Testis (tissue), 2 donors: ENCODE measurements around the gene RBBP8.

ENCODE experiments used
- POLR2A ChIP-seq: fragments of 450-650 bp; IDR thresholded peaks from one replicate; pipeline ENCODE4 v1.6.1; 2017; ENCODE audit warnings: antibody characterized with exemption, mild to moderate bottlenecking, moderate library complexity
- TF ChIP-seq, protein P1 (sequence below), 3 experiments: fragments of 450-650 bp in 2 of 3; fragments of 200-600 bp in 1 of 3; sonication (generic) in 1 of 3; IDR thresholded peaks; one replicate each; pipeline ENCODE4 v1.5.1; 2016 to 2019; ENCODE audit warnings: antibody characterized with exemption in 3 of 3, mild to moderate bottlenecking in 2 of 3, moderate library complexity in 1 of 3

- TF ChIP-seq, protein P1, sequence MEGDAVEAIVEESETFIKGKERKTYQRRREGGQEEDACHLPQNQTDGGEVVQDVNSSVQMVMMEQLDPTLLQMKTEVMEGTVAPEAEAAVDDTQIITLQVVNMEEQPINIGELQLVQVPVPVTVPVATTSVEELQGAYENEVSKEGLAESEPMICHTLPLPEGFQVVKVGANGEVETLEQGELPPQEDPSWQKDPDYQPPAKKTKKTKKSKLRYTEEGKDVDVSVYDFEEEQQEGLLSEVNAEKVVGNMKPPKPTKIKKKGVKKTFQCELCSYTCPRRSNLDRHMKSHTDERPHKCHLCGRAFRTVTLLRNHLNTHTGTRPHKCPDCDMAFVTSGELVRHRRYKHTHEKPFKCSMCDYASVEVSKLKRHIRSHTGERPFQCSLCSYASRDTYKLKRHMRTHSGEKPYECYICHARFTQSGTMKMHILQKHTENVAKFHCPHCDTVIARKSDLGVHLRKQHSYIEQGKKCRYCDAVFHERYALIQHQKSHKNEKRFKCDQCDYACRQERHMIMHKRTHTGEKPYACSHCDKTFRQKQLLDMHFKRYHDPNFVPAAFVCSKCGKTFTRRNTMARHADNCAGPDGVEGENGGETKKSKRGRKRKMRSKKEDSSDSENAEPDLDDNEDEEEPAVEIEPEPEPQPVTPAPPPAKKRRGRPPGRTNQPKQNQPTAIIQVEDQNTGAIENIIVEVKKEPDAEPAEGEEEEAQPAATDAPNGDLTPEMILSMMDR (IDR thresholded peaks at IDR 0.05), result no peak
- no peak for TF ChIP-seq POLR2A
Measured at GRCh38 chr18:22883827-22884226, 49.3 kb upstream of the RBBP8 start.
